GM19452 (cell line): Measurements from ENCODE around the gene SLC37A1.

ENCODE experiments used
- ATAC-seq: cut with Tn5 transposase; IDR thresholded peaks from one replicate; pipeline ENCODE4 v1.9.1; 2021; ENCODE audit not compliant: unreplicated experiment

SLC37A1 gene

DNA sequence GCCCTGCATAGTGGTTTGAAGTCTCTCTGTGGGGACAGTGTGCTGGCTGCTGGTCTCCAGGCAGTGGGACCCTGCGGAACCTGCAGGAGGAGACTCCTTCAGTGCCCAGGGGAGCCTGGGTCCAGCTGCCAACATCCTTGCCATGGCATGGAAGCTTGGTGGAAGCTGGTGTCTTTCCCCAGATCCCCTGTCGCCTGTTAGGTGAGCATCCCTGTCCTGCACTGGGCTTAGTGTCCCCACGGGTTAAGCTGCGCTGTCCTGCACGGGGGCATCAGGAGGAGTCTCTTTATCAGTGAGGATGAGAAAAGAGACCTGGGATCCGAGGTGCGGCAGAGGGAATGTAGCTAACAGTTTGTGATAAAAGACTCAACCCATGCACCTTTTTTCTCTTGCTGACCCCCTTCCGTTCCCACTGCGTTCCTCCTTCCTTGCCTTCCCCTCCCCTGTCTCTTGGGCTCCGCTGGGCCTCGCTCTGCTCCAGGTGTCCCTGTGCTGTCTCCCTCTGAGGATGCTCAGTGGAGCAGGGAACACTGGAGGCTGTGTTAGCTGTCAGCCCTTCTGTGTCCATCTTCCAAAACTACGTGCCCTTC is 59.3 kb downstream of the SLC37A1 start:
- no peak for ATAC-seq

DNA sequence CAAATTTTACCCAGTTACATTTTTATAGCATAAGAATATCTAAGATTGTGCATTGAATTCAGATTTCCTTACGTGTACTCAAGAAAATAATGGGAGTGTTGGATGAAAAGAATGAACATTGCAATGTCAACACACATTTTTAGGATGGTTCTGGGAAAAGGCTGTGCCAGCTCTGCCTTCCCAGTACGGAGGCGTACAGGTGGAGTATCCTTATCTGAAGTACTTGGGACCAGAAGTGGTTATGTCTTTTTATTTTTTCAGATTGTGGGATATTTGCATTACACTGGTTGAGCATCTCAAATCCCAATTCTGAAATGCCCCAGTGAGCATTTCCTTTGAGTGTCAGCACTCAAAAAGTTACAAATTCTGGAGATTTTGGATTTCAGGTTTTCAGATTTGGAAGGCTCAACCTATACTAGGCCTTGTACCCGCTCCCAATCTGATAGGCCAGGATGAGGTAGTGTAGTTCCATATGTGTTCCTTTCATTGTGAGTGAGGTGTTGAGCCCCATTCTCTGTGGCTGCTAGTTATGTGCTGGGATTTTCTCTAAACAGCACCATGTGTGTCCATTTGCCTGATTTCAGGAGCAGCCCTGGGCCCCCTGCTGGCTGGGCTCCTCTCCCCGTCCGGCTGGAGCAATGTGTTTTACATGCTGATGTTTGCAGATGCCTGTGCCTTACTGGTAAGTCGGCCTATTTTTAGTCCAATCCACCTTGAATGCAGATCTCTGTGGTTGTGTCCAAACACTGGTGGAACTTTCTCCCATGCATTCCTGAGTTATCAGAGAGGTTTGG is 60.8 kb downstream of the SLC37A1 start:
- ATAC-seq, result no peak

DNA sequence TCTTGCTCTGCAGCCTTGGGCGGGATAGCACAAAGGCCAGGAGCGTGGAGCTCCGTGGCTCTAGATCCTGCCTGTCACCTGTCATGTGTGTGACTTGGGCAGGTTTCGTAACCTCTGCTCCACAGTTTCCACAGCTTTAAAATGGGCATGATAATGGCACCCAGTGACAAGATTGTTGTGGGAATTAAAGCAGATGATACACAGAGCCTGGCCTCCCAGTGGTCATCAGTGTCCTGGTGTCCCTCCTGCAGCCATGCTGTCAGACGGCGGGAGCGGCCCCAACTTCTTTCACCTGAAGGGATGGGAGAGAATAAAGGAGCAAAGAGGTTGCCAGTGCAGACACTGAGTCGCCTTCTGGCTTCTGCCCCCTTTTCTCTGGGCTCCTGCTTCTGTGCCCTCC is 61.5 kb downstream of the SLC37A1 start:
- ATAC-seq, result no peak

DNA sequence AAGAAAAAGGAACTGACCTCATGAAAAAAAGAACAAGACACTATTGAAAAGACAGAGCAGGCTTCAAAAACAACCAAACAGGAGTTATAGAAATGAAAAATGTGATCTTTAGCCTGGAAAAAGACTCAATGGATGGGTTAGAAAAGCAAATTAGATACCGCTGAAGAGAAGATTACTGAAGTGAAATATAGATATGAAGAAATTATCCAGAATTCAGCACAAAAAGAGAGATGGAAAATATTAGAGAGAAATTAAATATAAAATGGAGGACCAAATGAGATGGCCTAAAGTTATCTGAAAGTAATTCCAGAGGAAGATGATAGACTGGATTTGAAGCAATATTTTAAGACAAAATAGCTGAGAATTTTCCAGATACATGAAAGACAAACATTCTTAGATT is 63.0 kb downstream of the SLC37A1 start:
- no peak for ATAC-seq

DNA sequence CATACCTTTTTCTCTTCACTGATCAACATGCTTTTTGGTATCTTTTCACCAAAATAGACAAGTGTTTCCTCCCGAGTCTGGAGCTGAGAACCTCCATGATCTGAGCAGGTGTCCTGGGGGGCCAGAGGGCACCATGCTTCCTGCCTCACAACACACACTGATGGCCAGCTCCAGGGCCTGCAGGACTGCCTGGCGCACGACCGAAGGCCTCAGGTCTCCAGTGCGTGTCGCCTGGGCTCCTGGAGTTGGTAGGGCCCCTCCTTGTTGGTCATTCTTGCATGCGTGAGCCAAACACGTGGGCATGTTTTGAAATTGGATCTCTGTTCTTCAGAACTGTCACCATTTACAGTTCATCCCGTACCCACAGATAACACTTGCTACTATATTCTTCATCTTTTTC is 64.4 kb downstream of the SLC37A1 start:
- ATAC-seq, result no peak

DNA sequence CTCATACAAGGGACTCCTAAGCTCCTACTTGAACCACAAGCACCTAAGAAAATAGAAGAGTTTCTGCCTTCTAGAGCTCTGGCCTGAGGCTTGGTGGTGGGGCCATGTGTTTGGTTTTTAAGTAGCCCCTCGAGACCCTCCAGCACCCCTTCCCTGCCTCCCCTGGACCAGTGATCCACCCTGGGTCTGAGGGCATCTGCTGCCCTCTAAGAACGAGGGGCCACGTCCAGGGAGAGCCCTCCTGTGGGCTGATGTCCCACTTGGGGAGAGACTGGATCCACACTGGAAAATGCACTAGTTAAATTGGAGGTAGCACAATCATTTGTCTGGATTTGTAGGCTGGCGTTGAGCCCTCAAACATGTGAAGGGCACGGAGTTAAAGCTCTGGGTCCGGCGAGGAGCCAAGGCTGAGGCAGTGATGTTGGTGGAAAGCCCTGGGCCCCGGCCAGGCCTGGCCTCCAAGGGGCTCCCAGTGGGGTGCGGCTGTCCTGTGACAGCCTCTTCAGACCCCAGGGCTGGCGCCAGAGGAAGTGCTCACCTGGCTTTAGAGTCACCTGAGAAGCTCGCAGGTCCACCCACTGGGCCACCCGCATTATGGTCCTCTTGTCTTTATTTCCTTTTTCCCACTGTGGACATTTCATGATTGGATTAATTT is 65.2 kb downstream of the SLC37A1 start:
- ATAC-seq, result no peak

DNA sequence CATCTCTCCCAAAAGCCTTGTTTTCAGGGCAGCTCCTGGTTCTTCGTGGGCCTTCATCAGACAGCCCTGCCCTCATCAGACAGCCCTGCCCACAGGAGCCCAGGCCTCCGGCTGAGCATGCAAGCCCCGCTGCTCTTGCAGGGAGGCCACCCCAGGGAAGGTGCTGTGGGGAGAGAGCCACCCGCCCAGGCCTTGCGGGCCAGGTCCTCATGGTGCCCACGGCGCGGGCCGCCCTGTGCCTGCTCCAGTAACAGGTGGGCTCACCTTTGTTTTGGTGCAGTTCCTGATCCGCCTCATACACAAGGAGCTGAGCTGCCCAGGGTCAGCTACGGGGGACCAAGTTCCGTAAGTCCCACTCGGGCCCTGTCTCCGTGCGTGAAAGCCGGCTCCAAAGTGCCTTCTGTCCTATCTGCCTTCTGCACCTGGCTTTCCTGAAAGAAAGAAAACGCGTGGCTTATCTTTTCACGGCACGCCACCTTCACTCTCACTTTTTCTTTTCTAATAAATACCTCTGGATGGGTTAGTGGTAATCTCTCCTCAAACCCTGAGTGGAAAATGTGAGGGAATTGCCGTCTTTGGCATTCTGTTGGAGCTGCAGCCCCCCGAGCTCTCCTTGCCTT is 65.9 kb downstream of the SLC37A1 start:
- ATAC-seq, result no peak

DNA sequence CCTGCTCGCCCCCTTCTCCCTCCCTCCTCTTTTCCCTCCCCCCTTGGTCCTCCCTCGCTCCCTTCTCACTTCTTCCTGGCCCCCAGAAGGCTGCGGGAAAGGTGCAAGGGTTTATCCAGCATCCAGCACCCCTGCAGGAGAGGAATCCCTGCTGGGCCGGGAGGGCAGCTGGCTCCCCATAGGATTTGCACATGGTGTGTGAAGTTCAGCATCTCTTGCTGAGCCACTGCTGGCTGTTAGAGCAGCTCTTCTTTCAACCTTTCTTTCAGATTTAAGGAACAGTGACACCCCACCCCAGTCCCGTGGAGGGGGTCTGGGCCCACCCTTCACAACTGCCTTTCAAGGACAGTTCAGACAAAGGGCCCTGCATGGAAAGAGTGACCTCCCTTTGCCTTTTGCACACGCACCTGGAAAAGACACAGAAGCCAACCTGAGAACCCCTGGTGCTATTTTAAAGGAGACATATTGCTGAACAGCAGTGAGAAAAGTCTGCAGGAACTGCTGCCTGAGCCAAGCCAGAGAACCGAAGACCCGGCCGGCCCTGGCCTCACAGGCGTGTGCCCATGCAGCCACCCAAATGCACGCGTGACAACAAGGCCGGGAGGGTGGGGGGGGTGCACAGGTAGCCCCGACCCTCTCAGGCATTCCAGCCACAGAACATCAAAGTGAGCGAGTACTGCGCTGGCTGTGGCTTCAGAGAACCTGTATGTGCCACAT is 66.6 kb downstream of the SLC37A1 start:
- ATAC-seq, result no peak

DNA sequence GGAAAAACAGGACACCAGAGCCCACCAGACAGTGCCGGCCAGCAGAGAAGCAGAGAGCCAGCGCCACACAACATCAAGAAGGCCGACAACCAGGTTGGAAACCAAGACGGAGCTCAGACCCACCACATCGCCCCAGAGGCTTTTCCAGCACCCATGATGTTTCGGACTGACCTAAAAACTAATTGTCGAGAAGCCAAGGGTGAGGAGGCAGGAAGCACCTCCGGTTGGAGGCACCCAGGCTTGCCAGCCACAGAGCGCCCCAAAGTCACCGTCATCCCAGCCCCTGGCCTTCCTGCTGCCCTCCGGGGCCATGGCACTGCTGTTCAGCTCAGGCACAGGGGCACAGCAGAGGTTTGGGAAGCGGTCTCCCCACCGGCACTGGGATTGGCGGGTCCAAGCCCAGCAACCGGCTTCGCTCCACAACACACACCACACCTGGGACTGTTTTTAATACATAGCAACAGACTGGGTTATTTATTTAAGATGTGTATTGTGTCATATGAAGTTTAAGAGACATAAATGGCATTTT is 67.2 kb downstream of the SLC37A1 start:
- ATAC-seq, result no peak

DNA sequence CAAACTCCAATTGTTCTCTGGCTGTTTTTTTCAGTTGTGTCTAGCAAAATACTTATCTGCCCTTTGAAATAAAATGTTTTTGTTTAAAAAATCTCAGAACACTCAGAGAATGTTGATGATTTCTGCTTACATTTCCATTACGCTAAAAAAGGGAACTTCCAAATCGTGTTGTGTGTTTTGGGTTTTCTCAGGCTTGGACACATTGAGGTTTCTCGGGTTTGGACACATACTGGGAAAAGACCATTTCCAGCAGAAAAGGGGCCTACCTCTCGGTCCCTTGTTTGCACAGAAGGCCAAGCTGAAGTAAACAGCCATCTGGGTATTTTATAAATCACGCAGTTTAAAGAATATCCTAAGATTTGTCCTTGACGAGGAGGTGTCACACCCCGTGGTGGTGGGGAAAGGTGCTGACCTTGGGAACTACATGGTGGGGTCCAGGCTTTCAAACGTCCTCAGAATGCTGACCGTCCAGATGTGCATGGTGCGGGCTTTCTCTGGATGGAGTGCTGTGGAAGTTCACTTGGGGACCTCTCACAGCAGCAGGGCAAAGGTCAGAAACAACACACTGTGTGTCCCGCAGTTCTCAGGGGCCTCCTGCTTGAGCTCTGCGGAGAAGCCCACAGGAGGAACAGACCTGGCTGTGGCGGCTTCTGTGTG is 67.8 kb downstream of the SLC37A1 start:
- no peak for ATAC-seq

DNA sequence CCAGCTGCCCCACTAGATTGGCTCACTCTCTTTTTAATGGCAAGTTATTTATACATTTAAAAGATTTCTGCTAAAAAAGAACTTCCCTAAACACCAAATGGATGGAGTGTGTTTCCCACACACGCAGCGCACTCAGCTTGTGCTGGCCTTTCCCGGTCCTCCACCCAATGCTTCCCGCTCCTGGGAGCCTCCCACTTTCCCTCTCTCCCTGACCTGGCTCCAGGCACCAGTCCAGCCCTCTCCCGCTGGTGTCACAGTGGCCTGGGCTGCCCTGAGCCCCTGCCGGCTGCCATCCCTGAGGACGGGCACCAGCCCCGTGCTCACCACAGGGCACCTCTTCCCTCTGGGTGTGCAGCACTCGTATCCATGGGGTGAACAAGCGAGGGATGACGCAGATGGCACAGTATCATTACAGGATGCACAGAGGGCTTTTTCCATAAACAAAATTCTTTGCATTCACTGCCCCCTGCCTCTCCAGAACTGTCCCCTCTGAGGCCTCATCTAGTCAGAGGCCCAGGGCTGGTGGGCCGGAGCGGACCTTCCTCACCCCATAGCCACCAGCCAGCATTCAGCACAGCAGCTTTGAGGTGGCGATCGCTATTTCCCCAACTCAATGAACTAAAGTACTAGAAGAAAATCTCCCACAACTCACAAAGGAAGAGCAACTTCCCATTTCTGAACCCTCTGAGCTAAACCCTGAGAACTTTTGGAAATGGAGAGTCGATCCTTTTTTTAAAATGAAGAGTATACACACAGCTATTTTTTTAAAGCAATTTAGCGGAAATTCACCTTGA is 68.5 kb downstream of the SLC37A1 start:
- no peak for ATAC-seq

DNA sequence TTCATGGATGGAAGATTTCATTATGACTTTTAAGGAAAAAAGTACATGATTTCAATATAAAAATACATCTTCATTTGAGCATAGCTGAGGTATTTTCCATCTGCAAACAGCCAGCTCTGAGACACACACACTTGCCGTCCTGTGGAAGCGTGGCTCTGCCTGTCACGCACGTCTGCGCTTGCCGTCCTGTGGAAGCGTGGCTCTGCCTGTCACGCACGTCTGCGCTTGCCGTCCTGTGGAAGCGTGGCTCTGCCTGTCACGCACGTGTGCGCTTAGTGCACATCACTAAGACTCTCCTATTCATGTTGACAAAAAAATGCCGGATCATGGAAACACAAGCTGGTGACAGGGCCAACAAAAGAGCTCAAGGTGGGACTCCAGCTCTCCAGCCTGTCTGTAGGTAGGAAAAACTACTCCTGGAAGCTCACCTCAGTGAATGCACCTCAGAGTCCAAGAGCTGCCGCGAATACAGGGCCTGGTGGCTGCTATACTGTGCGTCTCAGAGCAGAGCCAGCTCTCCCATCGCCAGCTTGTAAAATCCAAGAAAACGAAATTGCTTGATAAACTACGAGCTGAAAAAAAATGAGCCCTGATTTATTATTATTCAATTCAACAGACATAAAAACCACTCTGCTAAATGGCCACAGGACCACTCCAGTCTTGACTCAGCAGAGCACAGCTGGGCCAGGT is 69.3 kb downstream of the SLC37A1 start:
- no peak for ATAC-seq

DNA sequence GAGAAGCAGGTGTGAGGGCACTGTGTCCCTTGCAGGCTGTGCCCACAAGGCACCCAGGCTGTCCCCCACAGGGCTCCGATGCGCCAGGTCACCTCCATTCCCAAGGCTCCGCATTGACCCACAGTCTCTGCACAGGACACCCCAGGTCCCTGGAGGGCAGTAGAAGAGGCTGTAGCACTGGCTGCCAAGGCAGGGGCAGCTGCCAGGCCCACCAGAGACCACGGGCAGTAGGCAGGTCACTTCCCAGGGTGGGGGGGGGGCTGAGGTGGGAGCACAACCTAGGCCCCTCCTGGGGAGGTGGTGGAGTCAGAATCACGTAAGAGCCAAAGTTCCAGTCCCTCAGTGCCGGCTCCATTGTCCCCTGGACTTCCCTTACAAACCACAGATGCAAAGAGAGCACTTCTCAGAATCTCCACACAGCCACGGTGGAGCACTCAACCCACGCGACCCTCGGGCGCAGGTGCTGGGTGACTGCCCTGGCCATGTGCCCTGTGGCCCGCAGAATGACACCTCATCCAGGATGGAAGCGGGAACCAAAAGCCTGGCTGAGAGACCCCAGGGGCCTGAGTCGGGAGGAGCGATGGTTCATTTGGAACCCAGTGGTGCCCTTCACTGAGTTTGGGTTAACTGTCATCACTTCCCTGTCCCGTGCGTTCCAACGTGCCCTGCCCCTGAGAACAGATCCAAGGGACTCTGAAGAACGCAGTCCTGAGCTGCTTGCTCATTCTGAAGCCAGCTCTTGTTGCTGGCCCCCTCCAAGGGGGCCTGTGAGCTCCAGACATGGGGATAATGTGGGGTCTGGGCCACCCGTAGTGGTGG is 70.0 kb downstream of the SLC37A1 start:
- no peak for ATAC-seq

DNA sequence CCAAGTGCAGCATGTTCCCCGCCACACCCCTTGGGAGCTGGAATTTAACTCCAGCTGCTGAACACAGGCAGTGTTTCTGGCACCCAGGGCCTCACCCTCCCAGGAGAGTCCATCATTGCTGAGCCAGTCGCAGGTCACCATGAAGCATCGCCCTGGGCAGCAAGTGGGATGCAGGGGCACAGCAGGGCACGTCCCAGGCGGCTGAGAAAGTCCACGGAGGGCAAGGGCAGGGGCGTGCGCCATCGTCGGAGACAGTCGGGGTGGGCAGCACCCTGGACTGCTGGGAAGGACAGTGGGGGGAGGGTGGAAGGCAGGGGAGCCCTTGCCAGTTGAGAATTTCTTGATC is 70.6 kb downstream of the SLC37A1 start:
- ATAC-seq, result no peak

DNA sequence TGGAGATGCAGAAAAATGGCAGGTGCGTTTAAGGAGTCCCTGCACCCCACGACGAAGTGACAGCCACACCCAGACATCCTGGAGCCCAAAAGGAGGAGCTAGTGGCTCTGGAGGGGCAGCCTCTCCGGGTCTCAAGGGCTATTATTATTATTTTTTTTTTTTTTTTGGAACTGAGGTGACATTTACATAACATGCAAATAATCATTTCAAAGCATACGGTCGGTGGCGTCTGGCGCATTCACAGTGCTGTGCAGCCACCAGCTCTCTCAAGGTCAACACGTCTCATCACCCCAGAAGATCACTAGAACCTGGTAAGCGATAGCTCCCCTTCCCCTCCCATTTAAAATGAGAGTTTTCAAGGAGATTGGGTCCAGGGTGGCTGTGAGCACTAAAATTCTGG is 72.2 kb downstream of the SLC37A1 start:
- no peak for ATAC-seq

DNA sequence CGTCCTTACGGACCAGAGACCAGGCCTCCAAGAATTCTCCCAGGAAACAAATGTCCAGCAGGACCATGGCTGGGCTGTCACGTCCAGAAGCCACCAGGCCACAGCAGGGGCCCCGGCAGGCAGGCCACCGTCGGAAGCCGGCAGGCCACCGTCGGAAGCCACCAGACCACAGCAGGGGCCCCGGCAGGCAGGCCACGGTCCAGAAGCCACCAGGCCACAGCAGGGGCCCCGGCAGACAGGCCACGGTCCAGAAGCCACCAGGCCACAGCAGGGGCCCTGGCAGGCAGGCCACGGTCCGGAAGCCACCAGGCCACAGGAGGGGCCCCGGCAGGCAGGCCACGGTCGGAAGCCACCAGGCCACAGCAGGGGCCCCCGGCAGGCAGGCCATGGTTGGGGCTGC is 72.8 kb downstream of the SLC37A1 start:
- ATAC-seq, result no peak

DNA sequence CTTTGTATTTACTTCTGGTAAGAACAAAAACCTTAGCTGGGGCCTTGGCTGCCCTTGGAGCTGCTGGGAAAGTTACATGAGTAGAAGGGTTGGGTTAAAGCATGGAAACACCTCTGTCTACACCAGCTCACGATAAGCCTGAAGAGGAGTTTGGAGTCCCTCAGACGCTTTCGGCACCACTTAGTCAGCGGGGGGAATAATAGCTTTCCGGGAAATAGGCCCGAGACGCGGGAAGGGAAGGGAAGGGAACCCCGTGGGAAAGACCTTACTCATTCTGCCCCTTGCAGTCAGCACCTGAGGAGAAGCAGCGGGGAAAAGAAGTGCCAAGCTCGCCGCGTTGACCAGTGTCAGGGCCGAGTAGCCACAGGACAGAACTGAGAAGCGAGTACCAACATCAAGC is 73.4 kb downstream of the SLC37A1 start:
- no peak for ATAC-seq

DNA sequence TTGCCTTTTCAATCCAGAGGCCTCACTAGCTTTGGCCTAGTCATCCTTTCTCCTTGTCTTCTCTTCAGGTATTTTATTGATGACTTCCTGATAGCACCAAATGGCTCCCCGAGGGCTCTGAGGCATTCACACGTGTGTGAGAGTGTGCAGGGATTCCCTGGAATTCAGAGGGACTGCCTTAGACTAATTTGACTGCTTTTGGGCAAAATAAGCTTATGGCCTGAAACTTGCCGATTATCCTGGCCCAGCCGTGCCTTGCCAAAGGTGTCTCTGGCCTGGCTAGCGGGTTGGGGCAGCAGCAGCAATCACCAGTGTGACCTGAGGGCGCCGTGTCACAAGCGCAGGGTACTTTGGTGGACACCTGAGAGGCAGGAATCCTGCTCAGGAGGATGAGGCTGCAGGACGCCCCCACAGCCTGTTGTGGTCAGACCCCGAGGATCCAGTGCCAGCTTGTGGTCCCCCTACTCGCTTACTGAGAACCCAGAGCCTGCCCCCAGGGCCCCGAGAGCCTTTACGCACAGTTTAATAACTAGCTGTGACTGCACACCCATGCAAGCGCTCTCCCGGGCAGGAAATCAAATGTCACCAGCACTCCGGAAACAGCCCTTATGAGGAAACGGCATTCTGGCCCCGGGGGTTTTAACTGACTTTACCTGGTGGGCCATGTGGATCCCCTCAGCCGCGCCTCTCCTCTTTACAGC is 76.9 kb downstream of the SLC37A1 start:
- ATAC-seq, result no peak
